WTC11 (cell line): Measurements from ENCODE around the gene PLCG2. TPM values are rescaled to one million over a fixed set of nuclear protein-coding genes. Genes with fewer than 3 reads are reported as not detected.

ENCODE experiments used
- ATAC-seq: fragments of 200-7000 bp; cut with Tn5 transposase; 2 replicates; pipeline ENCODE4 v1.10.0; 2021; ENCODE audit warnings: mild to moderate bottlenecking, moderate library complexity
- CTCF ChIA-PET: fragments of 300-600 bp; sonication (Branson Sonifier 250); formaldehyde crosslinking; loops from one replicate; lab custom pipeline; 2021; ENCODE audit warnings: antibody characterized with exemption; lab: Charles Lee
- POLR2A ChIA-PET: fragments of 350-600 bp; sonication (Branson Sonifier 250); formaldehyde crosslinking; loops from one replicate; lab custom pipeline; 2021; ENCODE audit warnings: antibody characterized with exemption; lab: Charles Lee
- DNase-seq: peaks from one replicate; pipeline ENCODE4 v3.0.0; 2021; ENCODE audit warnings: low spot score
- H3K27ac Mint-ChIP-seq: 2 replicates; pipeline ENCODE4 v1.8.0; 2021; ENCODE audit warnings: mixed read lengths
- H3K27me3 Mint-ChIP-seq: 2 replicates; pipeline ENCODE4 v1.8.0; 2021; ENCODE audit warnings: low read depth, mild to moderate bottlenecking, moderate library complexity, mixed read lengths
- H3K36me3 Mint-ChIP-seq: 2 replicates; pipeline ENCODE4 v1.8.0; 2021; ENCODE audit warnings: mixed read lengths
- H3K4me1 Mint-ChIP-seq: 2 replicates; pipeline ENCODE4 v1.8.0; 2022; ENCODE audit warnings: mixed read lengths
- H3K4me3 Mint-ChIP-seq: 2 replicates; pipeline ENCODE4 v1.8.0; 2021; ENCODE audit warnings: mild to moderate bottlenecking, moderate library complexity, mixed read lengths
- H3K9me3 Mint-ChIP-seq: 2 replicates; pipeline ENCODE4 v1.8.0; 2021; ENCODE audit warnings: mixed read lengths
- EMX1 ChIP-seq: fragments of 250-450 bp; sonication (Bioruptor Pico); IDR thresholded peaks from 2 replicates; pipeline ENCODE4 v1.8.0; 2021; ENCODE audit warnings: mild to moderate bottlenecking
- ESRRA ChIP-seq: sonication (generic); formaldehyde crosslinking; IDR thresholded peaks from 2 replicates; pipeline ENCODE4 v1.8.1; 2022; ENCODE audit warnings: mild to moderate bottlenecking, missing genetic modification reagents, borderline replicate concordance
- JAZF1 ChIP-seq: fragments of 250-450 bp; sonication (Bioruptor Pico); IDR thresholded peaks from 2 replicates; pipeline ENCODE4 v1.9.0; 2021; ENCODE audit warnings: moderate library complexity, mild to moderate bottlenecking, inconsistent platforms
- MLX ChIP-seq: sonication (generic); formaldehyde crosslinking; IDR thresholded peaks from 2 replicates; pipeline ENCODE4 v1.8.1; 2023; ENCODE audit warnings: mild to moderate bottlenecking, missing genetic modification reagents, moderate library complexity
- TCF7 ChIP-seq: sonication (generic); formaldehyde crosslinking; IDR thresholded peaks from 2 replicates; pipeline ENCODE4 v1.8.0; 2022; ENCODE audit warnings: mild to moderate bottlenecking, low read depth, missing genetic modification reagents, moderate library complexity
- TEAD1 ChIP-seq: sonication (generic); formaldehyde crosslinking; IDR thresholded peaks from 2 replicates; pipeline ENCODE4 v1.8.0; 2022; ENCODE audit warnings: mild to moderate bottlenecking, missing genetic modification reagents
- ZNF138 ChIP-seq: sonication (generic); formaldehyde crosslinking; conservative IDR thresholded peaks from 2 replicates; pipeline ENCODE4 v1.8.1; 2022; ENCODE audit warnings: mild to moderate bottlenecking, moderate library complexity, missing genetic modification reagents
- ZNF219 ChIP-seq: sonication (generic); formaldehyde crosslinking; IDR thresholded peaks from 2 replicates; pipeline ENCODE4 v1.8.0; 2023; ENCODE audit warnings: missing genetic modification reagents, mild to moderate bottlenecking, borderline replicate concordance
- ZNF263 ChIP-seq: sonication (generic); formaldehyde crosslinking; IDR thresholded peaks from 2 replicates; pipeline ENCODE4 v1.8.1; 2022; ENCODE audit warnings: low read depth, mild to moderate bottlenecking, moderate library complexity, missing genetic modification reagents
- ZNF416 ChIP-seq: fragments of 250-450 bp; sonication (Bioruptor Pico); IDR thresholded peaks from 2 replicates; pipeline ENCODE4 v1.9.0; 2021; ENCODE audit warnings: mild to moderate bottlenecking, inconsistent platforms
- ZNF423 ChIP-seq: fragments of 250-450 bp; sonication (Bioruptor Pico); IDR thresholded peaks from 2 replicates; pipeline ENCODE4 v2.1.2; 2022; ENCODE audit warnings: mild to moderate bottlenecking, moderate library complexity
- total RNA-seq: library from RNA; stranded (reverse); gene quantifications from 3 replicates; pipeline ENCODE4 v1.2.3, GENCODE V29; 2021
- TF ChIP-seq, protein P1 (sequence below): sonication (generic); formaldehyde crosslinking; IDR thresholded peaks from 2 replicates; pipeline ENCODE4 v1.8.0; 2022; ENCODE audit warnings: mild to moderate bottlenecking, missing genetic modification reagents
- TF ChIP-seq, protein P2 (sequence below): sonication (generic); formaldehyde crosslinking; IDR thresholded peaks from 2 replicates; pipeline ENCODE4 v1.8.0; 2022; ENCODE audit warnings: missing genetic modification reagents
- TF ChIP-seq, protein P3 (sequence below): sonication (generic); formaldehyde crosslinking; conservative IDR thresholded peaks from 2 replicates; pipeline ENCODE4 v1.8.1; 2022; ENCODE audit warnings: mild to moderate bottlenecking, missing genetic modification reagents
- TF ChIP-seq, protein P4 (sequence below): sonication (generic); formaldehyde crosslinking; IDR thresholded peaks from 2 replicates; pipeline ENCODE4 v1.8.1; 2023; ENCODE audit warnings: mild to moderate bottlenecking, missing genetic modification reagents, moderate library complexity

PLCG2 gene
- total RNA-seq, 1 experiment from 2014 or later: 7.0 TPM

DNA sequence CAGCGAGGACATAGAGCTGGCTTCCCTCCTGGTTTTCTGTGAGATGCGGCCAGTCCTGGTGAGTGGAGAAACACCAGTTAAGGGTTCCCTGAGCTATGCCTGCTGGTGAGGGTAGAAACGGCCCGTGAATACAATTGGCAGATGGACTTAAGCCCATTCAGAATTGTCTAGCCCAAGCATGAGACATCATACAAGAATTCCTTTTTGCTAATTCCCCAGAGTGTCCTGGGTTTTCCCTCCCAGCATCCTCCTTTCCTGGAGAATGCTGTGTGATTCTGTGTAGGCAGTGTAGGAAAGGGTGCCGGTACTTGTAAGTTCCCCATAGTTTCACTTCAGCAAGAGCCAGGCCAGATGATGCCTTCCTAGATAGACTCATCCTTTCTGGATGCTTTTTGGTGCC, 167.1 kb downstream of the PLCG2 start:
- Mint-ChIP-seq H3K4me1 (peaks cover 40% of the 10 kb centered on the region), H3K27me3 (peaks cover 23% of the 10 kb centered on the region)
- CTCF ChIA-PET: interaction anchor here (0.6 to 1.6 kb wide), 2 partner anchors 18 to 51 kb away, joined by 3 to 11 read pairs; no protein-coding TSS in a partner anchor
- no peak for DNase-seq
- TF ChIP-seq ZNF416 (CRISPR knock-in tag): no peak
- TF ChIP-seq ESRRA: no peak
- TF ChIP-seq ZNF138: no peak
- no peak for TF ChIP-seq ZNF263 (CRISPR knock-in tag)
- TF ChIP-seq JAZF1 (CRISPR knock-in tag): no peak
- TF ChIP-seq, all 79 proteins: peak for 0
- Mint-ChIP-seq H3K4me3 (no peak overlapping the region), H3K9me3 (peaks cover 1% of the 10 kb centered on the region), H3K36me3 (peaks cover 2% of the 10 kb centered on the region), H3K27ac (no peak overlapping the region)
- POLR2A ChIA-PET: no interaction called here
- ATAC-seq: no peak

- peaks cover 8% of the 10 kb centered on the region for H3K9me3 Mint-ChIP-seq
- TF ChIP-seq ZNF423 (CRISPR knock-in tag) (no peak), ZNF219 (CRISPR knock-in tag) (no peak), TCF7 (no peak), EMX1 (CRISPR knock-in tag) (no peak)
- TF ChIP-seq, protein P1, sequence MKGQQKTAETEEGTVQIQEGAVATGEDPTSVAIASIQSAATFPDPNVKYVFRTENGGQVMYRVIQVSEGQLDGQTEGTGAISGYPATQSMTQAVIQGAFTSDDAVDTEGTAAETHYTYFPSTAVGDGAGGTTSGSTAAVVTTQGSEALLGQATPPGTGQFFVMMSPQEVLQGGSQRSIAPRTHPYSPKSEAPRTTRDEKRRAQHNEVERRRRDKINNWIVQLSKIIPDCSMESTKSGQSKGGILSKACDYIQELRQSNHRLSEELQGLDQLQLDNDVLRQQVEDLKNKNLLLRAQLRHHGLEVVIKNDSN: no peak
- TF ChIP-seq, protein P2, sequence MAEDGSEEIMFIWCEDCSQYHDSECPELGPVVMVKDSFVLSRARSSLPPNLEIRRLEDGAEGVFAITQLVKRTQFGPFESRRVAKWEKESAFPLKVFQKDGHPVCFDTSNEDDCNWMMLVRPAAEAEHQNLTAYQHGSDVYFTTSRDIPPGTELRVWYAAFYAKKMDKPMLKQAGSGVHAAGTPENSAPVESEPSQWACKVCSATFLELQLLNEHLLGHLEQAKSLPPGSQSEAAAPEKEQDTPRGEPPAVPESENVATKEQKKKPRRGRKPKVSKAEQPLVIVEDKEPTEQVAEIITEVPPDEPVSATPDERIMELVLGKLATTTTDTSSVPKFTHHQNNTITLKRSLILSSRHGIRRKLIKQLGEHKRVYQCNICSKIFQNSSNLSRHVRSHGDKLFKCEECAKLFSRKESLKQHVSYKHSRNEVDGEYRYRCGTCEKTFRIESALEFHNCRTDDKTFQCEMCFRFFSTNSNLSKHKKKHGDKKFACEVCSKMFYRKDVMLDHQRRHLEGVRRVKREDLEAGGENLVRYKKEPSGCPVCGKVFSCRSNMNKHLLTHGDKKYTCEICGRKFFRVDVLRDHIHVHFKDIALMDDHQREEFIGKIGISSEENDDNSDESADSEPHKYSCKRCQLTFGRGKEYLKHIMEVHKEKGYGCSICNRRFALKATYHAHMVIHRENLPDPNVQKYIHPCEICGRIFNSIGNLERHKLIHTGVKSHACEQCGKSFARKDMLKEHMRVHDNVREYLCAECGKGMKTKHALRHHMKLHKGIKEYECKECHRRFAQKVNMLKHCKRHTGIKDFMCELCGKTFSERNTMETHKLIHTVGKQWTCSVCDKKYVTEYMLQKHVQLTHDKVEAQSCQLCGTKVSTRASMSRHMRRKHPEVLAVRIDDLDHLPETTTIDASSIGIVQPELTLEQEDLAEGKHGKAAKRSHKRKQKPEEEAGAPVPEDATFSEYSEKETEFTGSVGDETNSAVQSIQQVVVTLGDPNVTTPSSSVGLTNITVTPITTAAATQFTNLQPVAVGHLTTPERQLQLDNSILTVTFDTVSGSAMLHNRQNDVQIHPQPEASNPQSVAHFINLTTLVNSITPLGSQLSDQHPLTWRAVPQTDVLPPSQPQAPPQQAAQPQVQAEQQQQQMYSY (CRISPR knock-in tag): no peak
- TF ChIP-seq, all 79 proteins: peak for 0
- Mint-ChIP-seq H3K4me3 (no peak overlapping the region), H3K27ac (no peak overlapping the region), H3K36me3 (peaks cover 7% of the 10 kb centered on the region), H3K27me3 (peaks cover 3% of the 10 kb centered on the region; the same call in 1 of the 2 replicates), H3K4me1 (no peaks in the 10 kb centered on the region)
- ATAC-seq: no peak
- ChIA-PET CTCF (interaction anchor here (1.0 kb wide), 1 partner anchor 45 kb away, joined by 3 read pairs; no protein-coding TSS in a partner anchor), POLR2A (no interaction called here)
- DNase-seq: no peak
Observed at GRCh38 chr16:81951564-81951963, 172.5 kb downstream of the PLCG2 start.

DNA sequence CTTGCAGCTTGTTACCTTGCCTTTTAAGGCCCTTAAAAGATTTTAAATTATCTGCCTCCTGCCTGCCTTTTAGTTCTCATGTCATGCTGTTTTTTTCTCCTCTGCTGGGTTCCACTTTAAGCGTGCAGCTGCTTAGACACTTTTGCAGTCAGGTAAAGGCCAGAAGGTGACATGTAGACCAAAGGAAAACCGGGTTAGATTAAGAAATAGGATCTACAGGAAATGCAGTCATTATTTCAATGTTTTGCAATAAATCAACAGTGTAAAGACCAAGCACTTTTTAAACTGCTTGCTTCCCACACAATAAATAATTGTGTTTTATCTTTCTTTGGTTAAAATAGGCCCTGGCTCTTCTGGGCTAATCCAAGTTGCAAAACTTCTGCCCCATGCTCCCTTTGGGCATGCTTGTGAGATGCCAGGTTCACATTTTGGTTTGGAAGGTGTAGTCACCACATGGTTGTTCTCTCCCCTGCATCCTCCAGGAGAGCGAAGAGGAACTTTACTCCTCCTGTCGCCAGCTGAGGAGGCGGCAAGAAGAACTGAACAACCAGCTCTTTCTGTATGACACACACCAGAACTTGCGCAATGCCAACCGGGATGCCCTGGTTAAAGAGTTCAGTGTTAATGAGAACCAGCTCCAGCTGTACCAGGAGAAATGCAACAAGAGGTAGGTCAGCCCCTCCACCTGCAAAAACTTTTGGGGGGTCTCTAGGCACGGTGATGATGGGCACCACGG, 177.3 kb downstream of the PLCG2 start:
- H3K4me1 Mint-ChIP-seq: no peaks in the 10 kb centered on the region
- H3K4me3 Mint-ChIP-seq: no peak overlapping the region
- ChIA-PET CTCF (no interaction called here), POLR2A (no interaction called here)
- H3K9me3 Mint-ChIP-seq: peaks cover 5% of the 10 kb centered on the region
- H3K27ac Mint-ChIP-seq: no peak overlapping the region
- peaks cover 4% of the 10 kb centered on the region for H3K36me3 Mint-ChIP-seq
- ATAC-seq: no peak
- no peak for DNase-seq
- TF ChIP-seq MLX (CRISPR knock-in tag) (no peak), TEAD1 (CRISPR knock-in tag) (no peak)
- H3K27me3 Mint-ChIP-seq: no peaks in the 10 kb centered on the region

DNA sequence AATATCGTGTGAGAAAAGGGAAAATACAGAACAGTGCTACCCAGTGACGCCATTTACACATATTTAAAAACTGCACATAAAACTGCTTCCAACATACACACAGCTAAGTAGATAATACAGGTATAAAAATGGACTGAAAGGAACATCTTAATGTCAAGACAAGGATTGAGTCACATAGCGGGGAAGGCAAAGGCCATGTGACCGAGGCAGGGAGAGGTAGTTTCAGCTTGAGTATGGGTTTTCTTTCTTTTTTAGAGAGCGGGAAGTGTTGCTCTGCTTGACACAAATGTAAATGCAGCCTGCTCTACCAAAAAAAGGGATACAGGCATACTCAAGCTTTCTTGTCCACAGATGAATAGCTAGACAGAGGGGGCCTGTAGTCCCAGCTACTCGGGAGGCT, 185.7 kb downstream of the PLCG2 start:
- ChIA-PET POLR2A (no interaction called here), CTCF (interaction anchor here (0.6 to 1.3 kb wide), 4 partner anchors 24 to 100 kb away, joined by 3 read pairs; no protein-coding TSS in a partner anchor)
- H3K36me3 Mint-ChIP-seq: peaks cover 8% of the 10 kb centered on the region
- H3K9me3 Mint-ChIP-seq: peaks cover 32% of the 10 kb centered on the region
- no peak for ATAC-seq
- no peaks in the 10 kb centered on the region for H3K27me3 Mint-ChIP-seq
- H3K4me3 Mint-ChIP-seq: no peak overlapping the region
- DNase-seq: no peak
- TF ChIP-seq, protein P3, sequence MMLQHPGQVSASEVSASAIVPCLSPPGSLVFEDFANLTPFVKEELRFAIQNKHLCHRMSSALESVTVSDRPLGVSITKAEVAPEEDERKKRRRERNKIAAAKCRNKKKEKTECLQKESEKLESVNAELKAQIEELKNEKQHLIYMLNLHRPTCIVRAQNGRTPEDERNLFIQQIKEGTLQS (CRISPR knock-in tag): no peak
- TF ChIP-seq, protein P4, sequence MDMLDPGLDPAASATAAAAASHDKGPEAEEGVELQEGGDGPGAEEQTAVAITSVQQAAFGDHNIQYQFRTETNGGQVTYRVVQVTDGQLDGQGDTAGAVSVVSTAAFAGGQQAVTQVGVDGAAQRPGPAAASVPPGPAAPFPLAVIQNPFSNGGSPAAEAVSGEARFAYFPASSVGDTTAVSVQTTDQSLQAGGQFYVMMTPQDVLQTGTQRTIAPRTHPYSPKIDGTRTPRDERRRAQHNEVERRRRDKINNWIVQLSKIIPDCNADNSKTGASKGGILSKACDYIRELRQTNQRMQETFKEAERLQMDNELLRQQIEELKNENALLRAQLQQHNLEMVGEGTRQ (CRISPR knock-in tag): 0 out of 2 replicates have a peak, but pooled peaks have one; percentile 14
- TF ChIP-seq, all 79 proteins: peak for 1
- Mint-ChIP-seq H3K4me1 (0 out of 2 replicates have a peak, but pooled peaks cover 3% of the 10 kb centered on the region), H3K27ac (0 out of 2 replicates have a peak overlapping the region, but pooled peaks have one; percentile 41)
